ENCODE results near the gene ALOX15. TPM values are rescaled to one million over a fixed set of nuclear protein-coding genes. Genes with fewer than 3 reads are reported as not detected.

ALOX15 gene
- total RNA-seq, 1 experiment from 2014 or later: not detected

DNA sequence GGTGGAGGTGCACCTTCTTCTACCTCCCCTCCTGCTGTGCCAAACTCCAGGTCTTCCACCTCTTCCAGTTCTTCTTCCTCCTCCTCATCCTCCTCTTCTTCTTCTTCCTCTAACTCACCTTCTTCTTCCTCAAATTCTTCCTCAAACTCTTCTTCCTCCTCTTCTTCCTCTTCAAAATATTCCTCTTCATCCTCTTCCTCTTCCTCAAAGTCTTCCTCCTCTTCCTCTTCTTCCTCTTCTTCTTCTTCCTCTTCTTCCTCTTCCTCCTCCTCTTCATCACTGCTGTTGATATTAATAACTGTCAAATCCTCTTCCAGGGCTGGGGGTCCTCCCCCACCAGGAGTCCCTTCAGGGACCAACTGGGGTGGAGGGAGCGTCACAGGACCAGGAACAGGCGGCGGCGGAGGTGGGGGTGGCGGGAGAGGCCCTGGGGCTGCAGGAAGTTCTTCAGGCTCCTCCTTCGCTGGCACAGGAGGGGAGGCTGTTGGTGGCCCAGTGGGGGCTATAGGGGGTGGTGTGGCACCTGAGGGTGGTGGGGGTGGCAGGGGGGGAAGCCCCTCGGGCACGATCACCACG is 30.7 kb upstream of the ALOX15 start:
- Mint-ChIP-seq H3K27ac (ENCODE audit: low read depth, unreplicated experiment) (no peak overlapping the region), H3K4me1 (ENCODE audit: insufficient read depth, unreplicated experiment) (no peaks in the 10 kb centered on the region), H3K36me3 (ENCODE audit: insufficient read depth, unreplicated experiment) (peaks cover 52% of the 10 kb centered on the region), H3K4me3 (ENCODE audit: unreplicated experiment) (no peak overlapping the region), H3K27me3 (ENCODE audit: insufficient read depth, unreplicated experiment) (peaks cover 13% of the 10 kb centered on the region), H3K9me3 (ENCODE audit: unreplicated experiment) (no peaks in the 10 kb centered on the region)
- intact Hi-C loops (cut with micrococcal nuclease): no loop called here
- BruUV-seq (replicated peaks): no TSS peak
- CTCF ChIA-PET: interaction anchor here (0.7 kb wide), 1 partner anchor 209 kb away, joined by 4 read pairs; no protein-coding TSS in a partner anchor
- POLR2A ChIA-PET: no interaction called here
- TF ChIP-seq, protein P1, sequence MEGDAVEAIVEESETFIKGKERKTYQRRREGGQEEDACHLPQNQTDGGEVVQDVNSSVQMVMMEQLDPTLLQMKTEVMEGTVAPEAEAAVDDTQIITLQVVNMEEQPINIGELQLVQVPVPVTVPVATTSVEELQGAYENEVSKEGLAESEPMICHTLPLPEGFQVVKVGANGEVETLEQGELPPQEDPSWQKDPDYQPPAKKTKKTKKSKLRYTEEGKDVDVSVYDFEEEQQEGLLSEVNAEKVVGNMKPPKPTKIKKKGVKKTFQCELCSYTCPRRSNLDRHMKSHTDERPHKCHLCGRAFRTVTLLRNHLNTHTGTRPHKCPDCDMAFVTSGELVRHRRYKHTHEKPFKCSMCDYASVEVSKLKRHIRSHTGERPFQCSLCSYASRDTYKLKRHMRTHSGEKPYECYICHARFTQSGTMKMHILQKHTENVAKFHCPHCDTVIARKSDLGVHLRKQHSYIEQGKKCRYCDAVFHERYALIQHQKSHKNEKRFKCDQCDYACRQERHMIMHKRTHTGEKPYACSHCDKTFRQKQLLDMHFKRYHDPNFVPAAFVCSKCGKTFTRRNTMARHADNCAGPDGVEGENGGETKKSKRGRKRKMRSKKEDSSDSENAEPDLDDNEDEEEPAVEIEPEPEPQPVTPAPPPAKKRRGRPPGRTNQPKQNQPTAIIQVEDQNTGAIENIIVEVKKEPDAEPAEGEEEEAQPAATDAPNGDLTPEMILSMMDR (IDR thresholded peaks at IDR 0.05; ENCODE audit: unreplicated experiment): no peak
- DNase-seq (ENCODE audit: unreplicated experiment): no peak

DNA sequence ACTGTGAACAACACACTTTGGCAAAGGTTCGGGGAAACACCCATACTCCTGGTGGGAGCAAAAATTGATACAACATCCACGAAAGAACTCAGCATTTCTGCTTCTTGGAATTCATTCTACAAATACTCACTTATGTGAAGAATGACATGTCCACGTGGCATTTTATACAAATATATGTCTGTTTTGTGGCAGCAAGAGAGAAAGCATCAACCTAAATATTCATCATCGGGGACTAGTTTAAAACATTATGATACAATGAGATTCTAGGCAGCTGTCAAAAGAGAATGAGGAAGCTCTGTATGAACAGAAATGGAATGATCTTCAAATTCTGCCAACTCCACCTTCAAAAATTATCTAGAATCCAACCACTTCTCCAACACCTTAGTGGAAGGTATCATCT is 25.7 kb upstream of the ALOX15 start:
- POLR2A ChIA-PET: interaction anchor here (2.4 kb wide), 1 partner anchor 13 kb away, joined by 10 read pairs; no protein-coding TSS in a partner anchor
- TF ChIP-seq, protein P1 (IDR thresholded peaks at IDR 0.05; ENCODE audit: unreplicated experiment): no peak

DNA sequence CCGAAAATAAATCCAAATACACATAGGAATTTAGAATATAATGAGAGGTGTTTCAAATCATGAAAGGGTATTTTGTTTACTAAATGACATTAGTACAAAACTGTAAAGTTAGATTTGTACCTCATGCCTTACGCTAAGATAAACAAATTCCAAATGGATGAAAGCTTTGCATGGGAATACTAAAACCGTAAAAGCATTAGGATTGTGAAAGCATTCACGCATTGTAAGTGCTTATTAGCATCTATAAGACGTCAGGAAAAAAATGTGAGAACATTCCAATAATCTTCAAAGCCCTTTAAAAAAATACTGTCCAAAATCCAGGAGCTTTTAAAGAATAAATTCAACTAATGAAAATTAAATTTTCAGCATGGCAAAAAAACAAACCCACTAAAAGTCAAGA is 24.8 kb upstream of the ALOX15 start:
- no TSS peak for BruUV-seq (replicated peaks)
- no peak for DNase-seq (ENCODE audit: unreplicated experiment)
- H3K27ac Mint-ChIP-seq (ENCODE audit: low read depth, unreplicated experiment): no peak overlapping the region
- TF ChIP-seq, protein P1 (IDR thresholded peaks at IDR 0.05; ENCODE audit: unreplicated experiment): no peak
- no peaks in the 10 kb centered on the region for H3K9me3 Mint-ChIP-seq (ENCODE audit: unreplicated experiment)
- H3K27me3 Mint-ChIP-seq (ENCODE audit: insufficient read depth, unreplicated experiment): peaks cover 48% of the 10 kb centered on the region
- CTCF ChIA-PET: interaction anchor here (0.7 to 0.8 kb wide), 3 partner anchors 10 to 223 kb away, joined by 3 read pairs; no protein-coding TSS in a partner anchor
- POLR2A ChIA-PET: interaction anchor here (0.6 to 2.4 kb wide), 3 partner anchors 9 to 113 kb away, joined by 3 to 10 read pairs (median 4); no protein-coding TSS in a partner anchor
- H3K4me3 Mint-ChIP-seq (ENCODE audit: unreplicated experiment): no peak overlapping the region
- no peaks in the 10 kb centered on the region for H3K4me1 Mint-ChIP-seq (ENCODE audit: insufficient read depth, unreplicated experiment)
- H3K36me3 Mint-ChIP-seq (ENCODE audit: insufficient read depth, unreplicated experiment): peaks cover 18% of the 10 kb centered on the region
- intact Hi-C loops (cut with micrococcal nuclease): no loop called here

More for the DNA sequence above, 25.7 kb upstream of the ALOX15 start:
- Mint-ChIP-seq H3K4me3 (ENCODE audit: unreplicated experiment) (no peak overlapping the region), H3K27ac (ENCODE audit: low read depth, unreplicated experiment) (no peak overlapping the region), H3K4me1 (ENCODE audit: insufficient read depth, unreplicated experiment) (no peaks in the 10 kb centered on the region), H3K9me3 (ENCODE audit: unreplicated experiment) (no peaks in the 10 kb centered on the region), H3K27me3 (ENCODE audit: insufficient read depth, unreplicated experiment) (peaks cover 43% of the 10 kb centered on the region), H3K36me3 (ENCODE audit: insufficient read depth, unreplicated experiment) (peaks cover 27% of the 10 kb centered on the region)
- intact Hi-C loops (cut with micrococcal nuclease): no loop called here
- BruUV-seq (replicated peaks): no TSS peak
- DNase-seq (ENCODE audit: unreplicated experiment): no peak
- CTCF ChIA-PET: interaction anchor here (0.7 kb wide), 1 partner anchor 222 kb away, joined by 3 read pairs; no protein-coding TSS in a partner anchor

DNA sequence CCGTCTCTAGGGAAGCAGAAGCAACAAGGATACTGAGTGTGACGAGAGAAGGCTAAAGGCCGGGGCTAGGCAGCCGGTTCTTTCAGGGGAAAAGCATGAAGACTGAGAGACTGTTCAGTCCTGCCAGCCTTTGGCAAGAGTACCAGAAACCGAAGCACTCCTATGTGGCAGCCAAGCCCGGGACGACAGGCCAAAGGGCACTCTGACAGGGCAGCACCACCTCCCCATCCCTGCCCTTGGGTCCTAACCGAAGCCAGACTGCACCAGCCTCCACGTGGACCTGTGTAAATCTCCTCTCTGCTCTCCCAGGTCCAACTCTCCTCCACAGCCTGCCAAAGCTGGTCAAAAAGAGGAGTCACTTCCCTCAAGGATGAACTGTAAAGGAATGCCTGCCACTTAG is 23.5 kb upstream of the ALOX15 start:
- TF ChIP-seq, protein P1 (IDR thresholded peaks at IDR 0.05; ENCODE audit: unreplicated experiment): no peak
- H3K4me1 Mint-ChIP-seq (ENCODE audit: insufficient read depth, unreplicated experiment): no peaks in the 10 kb centered on the region
- no peaks in the 10 kb centered on the region for H3K9me3 Mint-ChIP-seq (ENCODE audit: unreplicated experiment)
- no peak overlapping the region for H3K4me3 Mint-ChIP-seq (ENCODE audit: unreplicated experiment)
- intact Hi-C loops (cut with micrococcal nuclease): no loop called here
- H3K36me3 Mint-ChIP-seq (ENCODE audit: insufficient read depth, unreplicated experiment): peaks cover 6% of the 10 kb centered on the region
- ChIA-PET POLR2A (interaction anchor here (0.7 to 0.8 kb wide), 2 partner anchors 11 to 407 kb away, joined by 3 to 4 read pairs; no protein-coding TSS in a partner anchor), CTCF (interaction anchor here (0.6 kb wide), 1 partner anchor 209 kb away, joined by 5 read pairs; no protein-coding TSS in a partner anchor)
- H3K27me3 Mint-ChIP-seq (ENCODE audit: insufficient read depth, unreplicated experiment): peaks cover 54% of the 10 kb centered on the region
- no peak for DNase-seq (ENCODE audit: unreplicated experiment)
- no TSS peak for BruUV-seq (replicated peaks)
- no peak overlapping the region for H3K27ac Mint-ChIP-seq (ENCODE audit: low read depth, unreplicated experiment)
